ENCODE results near the gene LMBR1L. TPM values are rescaled to one million over a fixed set of nuclear protein-coding genes. Genes with fewer than 3 reads are reported as not detected.
"Not testable (repeated sequence)": the region's sequence is repeated elsewhere in the genome, so short reads cannot be mapped to it uniquely, and the experiment has no call there.

Gene LMBR1L
- total and polyA plus RNA-seq, 2 of the 8 experiments (the other 6 are each of a cell fraction or from before 2014, with no cell fraction given), result 36.6 to 49.6 TPM

- H3K56ac ChIP-seq (replicated peaks; ENCODE audit: insufficient read length, low read depth, low read length); H3K23me2 ChIP-seq (ENCODE audit: low read depth, low read length); H3K23ac ChIP-seq (ENCODE audit: insufficient read length); H2BK120ac ChIP-seq (replicated peaks; ENCODE audit: low read depth, low read length); FAIRE-seq; H3K36me3 ChIP-seq (ENCODE audit: control insufficient read depth in 2 of 4, insufficient read depth in 4 of 4, low read length in 3 of 4); H2BK20ac ChIP-seq (ENCODE audit: low read length); H3K4me2 ChIP-seq (ENCODE audit: insufficient read depth in 1 of 2, low read depth in 2 of 2, low read length in 2 of 2); H2BK15ac ChIP-seq (ENCODE audit: low read length); H3K79me1 ChIP-seq (ENCODE audit: low read depth, low read length); H4K8ac ChIP-seq (ENCODE audit: extremely low read depth, insufficient read depth, low read length); H3K4ac ChIP-seq (replicated peaks; ENCODE audit: insufficient read length, low read depth, low read length); H4K91ac ChIP-seq (replicated peaks; ENCODE audit: insufficient read length, low read length); H4K20me1 ChIP-seq (replicated peaks in 1 of 2; ENCODE audit: control insufficient read depth in 1 of 2, insufficient read depth in 2 of 2, low read length in 2 of 2); POLR2A ChIA-PET (ENCODE audit: partially characterized antibody); H3K4me3 ChIP-seq (ENCODE audit: extremely low read depth in 1 of 4, insufficient read depth in 2 of 4, low read depth in 3 of 4, low read length in 4 of 4); H3K9me3 ChIP-seq (ENCODE audit: insufficient read depth in 2 of 2, low read depth in 1 of 2, low read length in 1 of 2); H3K79me2 ChIP-seq (ENCODE audit: control insufficient read depth in 1 of 2, insufficient read depth in 2 of 2, low read length in 2 of 2); H3K27me3 ChIP-seq (replicated peaks in 1 of 4; ENCODE audit: control insufficient read depth in 3 of 4, extremely low read depth in 1 of 4, insufficient read depth in 3 of 4, low read length in 3 of 4); H2BK12ac ChIP-seq (ENCODE audit: low read depth, low read length); H2AK5ac ChIP-seq (ENCODE audit: low read depth, low read length); H3K4me1 ChIP-seq (replicated peaks in 1 of 4; ENCODE audit: control insufficient read depth in 3 of 4, insufficient read depth in 4 of 4, low read length in 3 of 4); H2AFZ ChIP-seq (ENCODE audit: low read length); H3K27ac ChIP-seq (ENCODE audit: low read depth, low read length); H2BK5ac ChIP-seq (ENCODE audit: low read depth, low read length); H4K5ac ChIP-seq (ENCODE audit: insufficient read length, low read depth, low read length); H3K18ac ChIP-seq (ENCODE audit: extremely low read depth, low read length); DNase-seq (ENCODE audit: low read depth in 1 of 2, low spot score in 2 of 2); H3K9ac ChIP-seq (replicated peaks in 1 of 4; ENCODE audit: extremely low read depth in 1 of 4, low read depth in 3 of 4, low read length in 3 of 4); H3K14ac ChIP-seq (ENCODE audit: insufficient read length): not testable (repeated sequence)
- CTCF ChIA-PET (ENCODE audit: partially characterized antibody), result interaction anchor here (1.0 kb wide), 2 partner anchors 26 to 47 kb away, joined by 3 to 4 read pairs; partner anchors contain the start of gene LMBR1L
- 87% methylated on average over 3 of the region's 3 CpGs; no CpG with 5 or more reads in 1 of the 2 experiments for whole genome bisulfite sequencing, 2 experiments (ENCODE audit: extremely low coverage in 1 of 2, insufficient coverage in 1 of 2, insufficient read length in 1 of 2, insufficient replicate concordance in 2 of 2, low coverage in 1 of 2, low lambda C conversion rate in 2 of 2, missing lambda C conversion rate in 1 of 2)
These were observed 26.4 kb upstream of the LMBR1L start for GRCh38 chr12:49136997-49137396.

Data from H1 (cell line).